Activated CD8-positive, alpha-beta T cell treated with anti-CD3 and anti-CD28 coated beads, Interleukin-2, amount 10 ng/mL, durations not matched to agents 7 days and 5 days (primary cell): ENCODE results near the gene XRN1. TPM values are rescaled to one million over a fixed set of nuclear protein-coding genes. Genes with fewer than 3 reads are reported as not detected.
A peak's percentile ranks its signal among the peaks of the same experiment; 100 is the strongest.
"Not testable (repeated sequence)": the region's sequence is repeated elsewhere in the genome, so short reads cannot be mapped to it uniquely, and the experiment has no call there.

ENCODE experiments used
- ATAC-seq: fragments of 150-1000 bp; cut with Tn5 transposase; one replicate; pipeline ENCODE4 v1.10.0; 2021; ENCODE audit warnings: moderate library complexity
- CTCF ChIA-PET: fragments of 350-600 bp; sonication (Branson Sonifier 250); formaldehyde crosslinking; loops from one replicate; lab custom pipeline; 2021; ENCODE audit warnings: antibody characterized with exemption; lab: Charles Lee
- POLR2A ChIA-PET: fragments of 350-600 bp; sonication (Branson Sonifier 250); formaldehyde crosslinking; loops from one replicate; lab custom pipeline; 2021; ENCODE audit warnings: antibody characterized with exemption; lab: Charles Lee
- DNase-seq: peaks from one replicate; pipeline ENCODE4 v3.0.0-alpha.2; 2020
- H3K27ac Mint-ChIP-seq: one replicate; pipeline ENCODE4 v1.8.0; 2021; ENCODE audit warnings: mild to moderate bottlenecking, mixed read lengths
- H3K27me3 Mint-ChIP-seq: one replicate; pipeline ENCODE4 v1.8.0; 2021; ENCODE audit warnings: low read depth, mixed read lengths
- H3K36me3 Mint-ChIP-seq: one replicate; pipeline ENCODE4 v1.8.0; 2021; ENCODE audit warnings: low read depth, mixed read lengths
- H3K4me1 Mint-ChIP-seq: one replicate; pipeline ENCODE4 v1.8.0; 2021; ENCODE audit warnings: low read depth, mixed read lengths
- H3K4me3 Mint-ChIP-seq: one replicate; pipeline ENCODE4 v1.8.0; 2021; ENCODE audit warnings: mild to moderate bottlenecking, mixed read lengths
- H3K9me3 Mint-ChIP-seq: one replicate; pipeline ENCODE4 v1.8.0; 2022; ENCODE audit warnings: mixed read lengths; ENCODE audit not compliant: insufficient read depth
- total RNA-seq, 2 experiments: library from RNA; stranded (reverse); gene quantifications; one replicate each; pipeline ENCODE4 v1.2.3, GENCODE V29; 2021

Gene XRN1
- total RNA-seq, 2 experiments from 2014 or later: 58.0 to 59.6 TPM

GRCh38 chr3:142459096-142459495 lies 11.3 kb upstream of the XRN1 start:
- Mint-ChIP-seq H3K27me3 (no peaks in the 10 kb centered on the region), H3K9me3 (no peaks in the 10 kb centered on the region), H3K36me3 (peaks cover 29% of the 10 kb centered on the region), H3K4me1 (no peaks in the 10 kb centered on the region), H3K27ac (no peak overlapping the region), H3K4me3 (no peak overlapping the region)
- ChIA-PET CTCF (no interaction called here), POLR2A (no interaction called here)
- ATAC-seq (no peak), DNase-seq (no peak)

GRCh38 chr3:142450881-142451280 lies 3.0 kb upstream of the XRN1 start:
- H3K4me3 Mint-ChIP-seq: no peak overlapping the region
- ATAC-seq (no peak), DNase-seq (no peak)
- H3K27me3 Mint-ChIP-seq: no peaks in the 10 kb centered on the region
- CTCF ChIA-PET: no interaction called here
- no peak overlapping the region for H3K27ac Mint-ChIP-seq
- POLR2A ChIA-PET: no interaction called here
- H3K9me3 Mint-ChIP-seq: no peaks in the 10 kb centered on the region
- peaks cover 31% of the 10 kb centered on the region for H3K36me3 Mint-ChIP-seq
- H3K4me1 Mint-ChIP-seq: peaks cover 9% of the 10 kb centered on the region

- ATAC-seq: no peak
- POLR2A ChIA-PET: no interaction called here
- no peak overlapping the region for H3K4me3 Mint-ChIP-seq
- peaks cover 16% of the 10 kb centered on the region for H3K4me1 Mint-ChIP-seq
- peaks cover 30% of the 10 kb centered on the region for H3K36me3 Mint-ChIP-seq
- no peaks in the 10 kb centered on the region for H3K9me3 Mint-ChIP-seq
- no peaks in the 10 kb centered on the region for H3K27me3 Mint-ChIP-seq
- CTCF ChIA-PET: no interaction called here
- DNase-seq: no peak
- H3K27ac Mint-ChIP-seq: no peak overlapping the region
Observed at GRCh38 chr3:142450189-142450588, 2.4 kb upstream of the XRN1 start.

- CTCF ChIA-PET: no interaction called here
- POLR2A ChIA-PET: interaction anchor here (0.5 to 3.6 kb wide), 5 partner anchors 8 to 132 kb away, joined by 3 to 21 read pairs (median 3); partner anchors contain the start of gene ATR
- Mint-ChIP-seq H3K27ac (peak overlapping the region; percentile 96), H3K4me1 (peaks cover 26% of the 10 kb centered on the region), H3K9me3 (no peaks in the 10 kb centered on the region), H3K4me3 (peak overlapping the region; percentile 88), H3K27me3 (no peaks in the 10 kb centered on the region), H3K36me3 (peaks cover 42% of the 10 kb centered on the region)
- DNase-seq: peak; percentile 66
- ATAC-seq: peak; percentile 56
Observed at GRCh38 chr3:142447301-142447851, 461 bp downstream of the XRN1 start.

- Mint-ChIP-seq H3K9me3 (no peaks in the 10 kb centered on the region), H3K4me1 (peaks cover 28% of the 10 kb centered on the region), H3K4me3 (peak overlapping the region; percentile 88), H3K27ac (peak overlapping the region; percentile 96), H3K27me3 (no peaks in the 10 kb centered on the region), H3K36me3 (peaks cover 43% of the 10 kb centered on the region)
- POLR2A ChIA-PET: interaction anchor here (0.6 to 3.6 kb wide), 2 partner anchors 130 to 133 kb away, joined by 5 to 21 read pairs; partner anchors contain the start of gene ATR
- CTCF ChIA-PET: interaction anchor here (0.6 kb wide), 1 partner anchor 334 kb away, joined by 3 read pairs; no protein-coding TSS in a partner anchor
- ATAC-seq (peak; percentile 38), DNase-seq (peak; percentile 49)
Observed at GRCh38 chr3:142445816-142446254, 2.0 kb downstream of the XRN1 start.

GRCh38 chr3:142444343-142444742 lies 3.5 kb downstream of the XRN1 start:
- H3K9me3 Mint-ChIP-seq: no peaks in the 10 kb centered on the region
- H3K27ac Mint-ChIP-seq: no peak overlapping the region
- H3K27me3 Mint-ChIP-seq: no peaks in the 10 kb centered on the region
- ATAC-seq: no peak
- no peak overlapping the region for H3K4me3 Mint-ChIP-seq
- H3K36me3 Mint-ChIP-seq: peaks cover 43% of the 10 kb centered on the region
- CTCF ChIA-PET: no interaction called here
- no peak for DNase-seq
- H3K4me1 Mint-ChIP-seq: peaks cover 31% of the 10 kb centered on the region
- POLR2A ChIA-PET: interaction anchor here (3.6 kb wide), 1 partner anchor 135 kb away, joined by 21 read pairs; the partner anchor contains the start of gene ATR

- peaks cover 45% of the 10 kb centered on the region for H3K36me3 Mint-ChIP-seq
- H3K4me3 Mint-ChIP-seq, POLR2A ChIA-PET, H3K27ac Mint-ChIP-seq, ATAC-seq, H3K9me3 Mint-ChIP-seq, H3K27me3 Mint-ChIP-seq, DNase-seq: not testable (repeated sequence)
- peaks cover 36% of the 10 kb centered on the region for H3K4me1 Mint-ChIP-seq
- CTCF ChIA-PET: interaction anchor here (0.8 kb wide), 1 partner anchor 597 kb away, joined by 3 read pairs; no protein-coding TSS in a partner anchor
Observed at GRCh38 chr3:142443060-142443459, 4.8 kb downstream of the XRN1 start.

GRCh38 chr3:142439499-142440220 lies 8.2 kb downstream of the XRN1 start:
- DNase-seq, H3K27ac Mint-ChIP-seq, H3K4me3 Mint-ChIP-seq, H3K27me3 Mint-ChIP-seq, CTCF ChIA-PET, POLR2A ChIA-PET, ATAC-seq, H3K9me3 Mint-ChIP-seq: not testable (repeated sequence)
- Mint-ChIP-seq H3K36me3 (peaks cover 38% of the 10 kb centered on the region), H3K4me1 (peaks cover 34% of the 10 kb centered on the region)

- H3K27ac Mint-ChIP-seq, CTCF ChIA-PET, H3K9me3 Mint-ChIP-seq, H3K4me3 Mint-ChIP-seq, ATAC-seq, DNase-seq, H3K27me3 Mint-ChIP-seq, POLR2A ChIA-PET: not testable (repeated sequence)
- peaks cover 32% of the 10 kb centered on the region for H3K36me3 Mint-ChIP-seq
- peaks cover 28% of the 10 kb centered on the region for H3K4me1 Mint-ChIP-seq
Observed at GRCh38 chr3:142438096-142438495, 9.7 kb downstream of the XRN1 start.

- ChIA-PET CTCF (no interaction called here), POLR2A (no interaction called here)
- Mint-ChIP-seq H3K4me1 (peaks cover 33% of the 10 kb centered on the region), H3K27me3 (no peaks in the 10 kb centered on the region), H3K4me3 (no peak overlapping the region), H3K27ac (no peak overlapping the region), H3K36me3 (peaks cover 35% of the 10 kb centered on the region), H3K9me3 (no peaks in the 10 kb centered on the region)
- no peak for ATAC-seq
- DNase-seq: no peak
Observed at GRCh38 chr3:142436951-142437585, 10.8 kb downstream of the XRN1 start.

GRCh38 chr3:142434503-142434902 lies 13.3 kb downstream of the XRN1 start:
- peaks cover 44% of the 10 kb centered on the region for H3K36me3 Mint-ChIP-seq
- H3K4me1 Mint-ChIP-seq: peaks cover 30% of the 10 kb centered on the region
- ATAC-seq (no peak), DNase-seq (no peak)
- H3K27me3 Mint-ChIP-seq: no peaks in the 10 kb centered on the region
- H3K9me3 Mint-ChIP-seq: no peaks in the 10 kb centered on the region
- CTCF ChIA-PET: no interaction called here
- no peak overlapping the region for H3K4me3 Mint-ChIP-seq
- POLR2A ChIA-PET: interaction anchor here (1.5 kb wide), 1 partner anchor 13 kb away, joined by 4 read pairs; no protein-coding TSS in a partner anchor
- no peak overlapping the region for H3K27ac Mint-ChIP-seq
